Prostate gland (tissue), 2 donors: ENCODE results near the gene SPATA45. TPM values are rescaled to one million over a fixed set of nuclear protein-coding genes. Genes with fewer than 3 reads are reported as not detected.

ENCODE experiments used
- DNase-seq: peaks from one replicate; pipeline ENCODE4 v3.0.0-alpha.2; 2019; ENCODE audit warnings: low spot score
- H3K27ac ChIP-seq, 2 donors: fragments of 200-600 bp; sonication (generic); 2 replicates each; pipeline ENCODE4 v1.5.1; 2017 to 2019
- H3K27me3 ChIP-seq: fragments of 200-600 bp; sonication (generic); replicated peaks from 2 replicates; pipeline ENCODE4 v1.5.1; 2019; ENCODE audit not compliant: insufficient read depth
- H3K36me3 ChIP-seq, 2 donors: fragments of 200-600 bp; sonication (generic); 1 replicate in 1 of 2; 2 replicates in 1 of 2; pipeline versions ENCODE4 v1.5.1 to v1.8.1; 2017 to 2019
- H3K4me1 ChIP-seq: fragments of 200-600 bp; sonication (generic); replicated peaks from 2 replicates; pipeline ENCODE4 v1.5.1; 2019
- H3K4me3 ChIP-seq, 2 donors: fragments of 200-600 bp; sonication (generic); 2 replicates each; pipeline ENCODE4 v1.5.1; 2017 to 2019
- H3K9me3 ChIP-seq: fragments of 200-600 bp; sonication (generic); 2 replicates; pipeline ENCODE4 v1.5.1; 2017
- CTCF ChIP-seq, 4 experiments: fragments of 200-600 bp in 2 of 4; fragments of 450-650 bp in 2 of 4; sonication (generic) in 2 of 4; IDR thresholded peaks; 1 replicate in 3 of 4; 2 replicates in 1 of 4; pipeline ENCODE4 v1.5.1; 2016 to 2019; ENCODE audit warnings: antibody characterized with exemption in 4 of 4, mild to moderate bottlenecking in 2 of 4, moderate library complexity in 2 of 4
- POLR2A ChIP-seq: fragments of 450-650 bp; IDR thresholded peaks from one replicate; pipeline ENCODE4 v1.6.1; 2016; ENCODE audit warnings: antibody characterized with exemption, mild to moderate bottlenecking
- POLR2AphosphoS5 ChIP-seq: sonication (generic); formaldehyde crosslinking; IDR thresholded peaks from one replicate; pipeline ENCODE4 v1.6.1; 2017; ENCODE audit warnings: antibody characterized with exemption
- WGBS: methylation state at CpG from one replicate; pipeline ENCODE4 v1.1.5; 2018; 5-methylcytosine and 5-hydroxymethylcytosine counted together
- intact Hi-C: fragments of 100-400 bp; cut with DNase I; formaldehyde crosslinking; loops from one replicate; pipeline ENCODE4 v1.14.2; 2022
- total RNA-seq, 2 donors: library from RNA; depleted of rRNA; stranded (reverse); fragments of >200 nt; gene quantifications; one replicate each; pipeline ENCODE4 v1.1.0, GENCODE V29; 2016

SPATA45 gene
- total RNA-seq, 2 donors from 2014 or later = not detected

- TF ChIP-seq POLR2A (no peak), POLR2AphosphoS5 (no peak), CTCF (IDR thresholded peaks at IDR 0.05) (no peak)
Observed at GRCh38 chr1:212791261-212791675, 56.2 kb downstream of the SPATA45 start.

GRCh38 chr1:212785871-212786270 lies 61.6 kb downstream of the SPATA45 start:
- intact Hi-C loops = no loop called here
- Histone ChIP-seq H3K4me1 (no peaks in the 10 kb centered on the region), H3K36me3 (no peaks in the 10 kb centered on the region), H3K4me3 (no peak overlapping the region), H3K27ac (no peak overlapping the region), H3K27me3 (no peaks in the 10 kb centered on the region), H3K9me3 (no peaks in the 10 kb centered on the region)
- no peak for DNase-seq
- TF ChIP-seq POLR2AphosphoS5 (no peak), POLR2A (no peak), CTCF (IDR thresholded peaks at IDR 0.05) (no peak)
- 100% methylated on average over 1 of the region's 1 CpG for WGBS

More at GRCh38 chr1:212791261-212791675, 56.2 kb downstream of the SPATA45 start:
- Histone ChIP-seq H3K36me3 (no peaks in the 10 kb centered on the region), H3K4me1 (no peaks in the 10 kb centered on the region), H3K4me3 (peak overlapping the region; percentile 81 to 84), H3K27ac (peak overlapping the region; percentile 86 to 97), H3K9me3 (no peaks in the 10 kb centered on the region), H3K27me3 (no peaks in the 10 kb centered on the region)
- DNase-seq = no peak
- intact Hi-C loops = no loop called here
- under 1% methylated on average over 22 of the region's 22 CpGs for WGBS

- Histone ChIP-seq H3K9me3 (no peaks in the 10 kb centered on the region), H3K36me3 (no peaks in the 10 kb centered on the region), H3K4me1 (no peaks in the 10 kb centered on the region), H3K27ac (no peak overlapping the region), H3K4me3 (no peak overlapping the region), H3K27me3 (no peaks in the 10 kb centered on the region)
- intact Hi-C loops = loop anchor here (5.0 kb wide), 2 partner anchors 117 to 307 kb away; no protein-coding TSS in a partner anchor
- TF ChIP-seq POLR2AphosphoS5 (no peak), POLR2A (no peak), CTCF (IDR thresholded peaks at IDR 0.05) (no peak)
- 56% methylated on average over 1 of the region's 1 CpG for WGBS
- no peak for DNase-seq
Observed at GRCh38 chr1:212783976-212784375, 63.5 kb downstream of the SPATA45 start.

GRCh38 chr1:212782422-212783154 lies 64.9 kb downstream of the SPATA45 start:
- TF ChIP-seq CTCF (IDR thresholded peaks at IDR 0.05) (peak in 3 of 4 experiments; percentile 62 to 76 (median 72)), POLR2A (no peak), POLR2AphosphoS5 (no peak)
- Histone ChIP-seq H3K9me3 (no peaks in the 10 kb centered on the region), H3K27me3 (no peaks in the 10 kb centered on the region), H3K27ac (no peak overlapping the region), H3K4me1 (no peaks in the 10 kb centered on the region), H3K4me3 (no peak overlapping the region), H3K36me3 (no peaks in the 10 kb centered on the region)
- 92% methylated on average over 3 of the region's 3 CpGs for WGBS
- intact Hi-C loops = loop anchor here (5.0 kb wide), 2 partner anchors 115 to 305 kb away; no protein-coding TSS in a partner anchor
- DNase-seq = no peak

GRCh38 chr1:212781225-212781624 lies 66.2 kb downstream of the SPATA45 start:
- TF ChIP-seq CTCF (IDR thresholded peaks at IDR 0.05) (no peak), POLR2AphosphoS5 (no peak), POLR2A (no peak)
- H3K4me1 ChIP-seq = no peaks in the 10 kb centered on the region
- H3K9me3 ChIP-seq = no peaks in the 10 kb centered on the region
- no peak overlapping the region for H3K4me3 ChIP-seq
- 90% methylated on average over 2 of the region's 2 CpGs for WGBS
- no peaks in the 10 kb centered on the region for H3K27me3 ChIP-seq
- no peak overlapping the region for H3K27ac ChIP-seq
- intact Hi-C loops = loop anchor here (5.0 kb wide), 2 partner anchors 114 to 304 kb away; no protein-coding TSS in a partner anchor
- no peaks in the 10 kb centered on the region for H3K36me3 ChIP-seq
- DNase-seq = no peak
